ENCODE measurements around the gene GJA1.

DNA sequence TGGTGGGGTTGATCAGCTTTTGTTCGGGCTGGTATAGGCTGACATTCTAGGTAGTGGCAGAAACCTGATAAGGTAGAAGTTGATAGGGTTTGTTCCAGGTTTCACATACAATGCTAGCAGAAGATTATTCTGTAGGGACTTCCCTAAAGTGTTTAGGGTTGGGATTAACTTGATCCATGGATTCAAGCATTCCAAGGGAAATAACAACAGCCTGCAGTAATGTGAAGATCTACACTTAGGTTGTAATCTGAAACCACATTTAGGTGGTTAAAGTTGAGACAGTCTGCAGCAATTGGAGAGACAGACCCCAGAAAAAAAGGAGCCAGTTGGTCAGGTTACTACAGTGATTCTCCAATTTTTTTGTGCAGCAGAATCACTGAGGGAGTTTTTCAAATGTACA, 56.1 kb downstream of the GJA1 start:
- TF ChIP-seq EP300 (IDR thresholded peaks at IDR 0.05) (no peak), CTCF (IDR thresholded peaks at IDR 0.05) (no peak), POLR2A (IDR thresholded peaks at IDR 0.05) (no peak), POLR2AphosphoS5 (IDR thresholded peaks at IDR 0.05) (no peak)

All from upper lobe of left lung (tissue), 4 donors.